ENCODE data around the gene CCT8L2.
"Not testable (repeated sequence)": the region's sequence is repeated elsewhere in the genome, so short reads cannot be mapped to it uniquely, and the experiment has no call there.

CCT8L2 gene

DNA sequence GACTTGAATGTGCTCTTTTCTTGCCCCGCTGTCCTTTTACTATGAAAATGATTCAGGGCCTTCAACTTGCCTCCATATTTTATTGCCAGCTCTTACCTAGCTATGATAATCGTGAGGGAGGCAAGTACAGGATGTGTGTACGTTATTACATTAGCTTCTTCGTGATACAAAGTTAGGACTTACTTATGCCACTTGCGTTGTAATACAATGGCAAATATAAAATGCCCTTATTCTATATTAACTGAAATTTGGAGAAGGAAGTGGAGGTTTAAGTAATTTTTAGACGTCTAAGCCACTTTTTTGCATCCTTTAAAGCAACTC lies 10.8 kb upstream of the CCT8L2 start:
- Histone ChIP-seq H2AFZ (ENCODE audit: low read length) (no peak overlapping the region), H3K4me1 (ENCODE audit: low read length) (0 out of 2 replicates have a peak, but pooled peaks cover 4% of the 10 kb centered on the region), H3K27me3 (replicated peaks; ENCODE audit: insufficient read depth, low read length) (no peaks in the 10 kb centered on the region), H3K9me3 (replicated peaks; ENCODE audit: insufficient read depth, low read length) (no peaks in the 10 kb centered on the region), H3K4me2 (ENCODE audit: low read depth, low read length) (no peak overlapping the region), H3K9ac (ENCODE audit: low read length) (no peak overlapping the region), H3K27ac (ENCODE audit: low read length) (no peak overlapping the region), H3K9me2 (replicated peaks; ENCODE audit: insufficient read depth, low read length) (no peaks in the 10 kb centered on the region), H3K36me3 (replicated peaks; ENCODE audit: insufficient read depth, low read length) (no peaks in the 10 kb centered on the region), H3K79me2 (ENCODE audit: low read length) (no peaks in the 10 kb centered on the region), H3K4me3 (ENCODE audit: low read length) (no peak overlapping the region), H3F3A (ENCODE audit: insufficient read depth, low read length) (no peaks in the 10 kb centered on the region), H4K20me1 (ENCODE audit: insufficient read depth, low read length) (no peaks in the 10 kb centered on the region)
- DNase-seq, result no peak
- TF ChIP-seq CTCF (IDR thresholded peaks at IDR 0.05; ENCODE audit: low read length), result no peak
- no peak for TF ChIP-seq EZH2 (optimal IDR thresholded peaks at IDR 0.05; ENCODE audit: low read depth, low read length)
- TF ChIP-seq EZH2phosphoT487 (IDR thresholded peaks at IDR 0.05; ENCODE audit: low read length), result no peak

DNA sequence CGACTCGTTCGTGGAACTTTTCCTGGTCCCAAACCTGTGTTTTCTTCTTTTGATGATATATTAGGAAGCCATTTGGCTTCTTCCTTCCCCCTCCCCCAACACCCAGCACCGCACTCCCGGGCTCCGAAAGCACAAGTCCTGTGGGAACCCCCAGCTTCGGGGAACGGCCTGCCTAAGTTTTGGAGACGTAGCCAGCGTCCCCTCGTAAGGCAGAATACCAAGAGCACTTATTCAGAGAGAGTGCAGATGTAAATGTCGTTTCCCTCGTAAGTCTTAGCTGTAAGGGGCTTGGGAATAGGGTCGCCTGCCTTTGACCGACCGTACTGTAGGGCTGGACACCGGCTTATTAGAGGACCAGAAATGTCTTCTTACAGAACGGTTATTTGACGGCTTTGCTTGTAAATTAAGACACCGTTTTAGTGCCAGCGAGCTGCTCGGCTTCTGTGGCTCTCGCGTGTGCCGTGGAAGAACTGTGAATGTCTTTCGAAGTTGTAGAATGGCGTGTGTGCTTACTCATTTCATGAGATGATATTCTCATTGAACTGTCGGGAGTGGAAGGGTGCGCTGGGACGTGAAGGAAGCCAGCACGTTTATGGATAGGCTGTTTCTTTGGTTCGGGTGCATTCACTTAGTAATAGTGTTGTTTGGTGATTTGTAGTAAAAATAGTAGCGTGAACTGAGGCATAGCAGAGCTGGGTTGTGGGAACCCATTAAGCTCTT lies 10.3 kb upstream of the CCT8L2 start:
- not testable (repeated sequence) for DNase-seq; H3K4me3 ChIP-seq (ENCODE audit: low read length); H3K4me2 ChIP-seq (ENCODE audit: low read depth, low read length)

GRCh38 chr22:16602224-16602727 lies 9.7 kb upstream of the CCT8L2 start:
- not testable (repeated sequence) for H3K4me2 ChIP-seq (ENCODE audit: low read depth, low read length); H3F3A ChIP-seq (ENCODE audit: insufficient read depth, low read length); H3K4me1 ChIP-seq (ENCODE audit: low read length); DNase-seq; H3K27ac ChIP-seq (ENCODE audit: low read length); H3K36me3 ChIP-seq (replicated peaks; ENCODE audit: insufficient read depth, low read length); H2AFZ ChIP-seq (ENCODE audit: low read length); H3K9me3 ChIP-seq (replicated peaks; ENCODE audit: insufficient read depth, low read length); H3K27me3 ChIP-seq (replicated peaks; ENCODE audit: insufficient read depth, low read length); H3K79me2 ChIP-seq (ENCODE audit: low read length); H3K9me2 ChIP-seq (replicated peaks; ENCODE audit: insufficient read depth, low read length); H3K4me3 ChIP-seq (ENCODE audit: low read length); H4K20me1 ChIP-seq (ENCODE audit: insufficient read depth, low read length); H3K9ac ChIP-seq (ENCODE audit: low read length)

More for the DNA sequence above, 10.3 kb upstream of the CCT8L2 start:
- not testable (repeated sequence) for H2AFZ ChIP-seq (ENCODE audit: low read length); H4K20me1 ChIP-seq (ENCODE audit: insufficient read depth, low read length); H3K27ac ChIP-seq (ENCODE audit: low read length); H3K36me3 ChIP-seq (replicated peaks; ENCODE audit: insufficient read depth, low read length); H3F3A ChIP-seq (ENCODE audit: insufficient read depth, low read length); H3K4me1 ChIP-seq (ENCODE audit: low read length); H3K9me2 ChIP-seq (replicated peaks; ENCODE audit: insufficient read depth, low read length); H3K79me2 ChIP-seq (ENCODE audit: low read length); H3K9me3 ChIP-seq (replicated peaks; ENCODE audit: insufficient read depth, low read length); H3K27me3 ChIP-seq (replicated peaks; ENCODE audit: insufficient read depth, low read length); H3K9ac ChIP-seq (ENCODE audit: low read length)

GRCh38 chr22:16601437-16602223 lies 9.0 kb upstream of the CCT8L2 start:
- Histone ChIP-seq H3K4me2 (ENCODE audit: low read depth, low read length) (no peak overlapping the region), H3K27ac (ENCODE audit: low read length) (no peak overlapping the region), H3K79me2 (ENCODE audit: low read length) (no peaks in the 10 kb centered on the region), H3K9me2 (replicated peaks; ENCODE audit: insufficient read depth, low read length) (no peaks in the 10 kb centered on the region), H3K9me3 (replicated peaks; ENCODE audit: insufficient read depth, low read length) (no peaks in the 10 kb centered on the region), H2AFZ (ENCODE audit: low read length) (no peak overlapping the region), H3F3A (ENCODE audit: insufficient read depth, low read length) (no peaks in the 10 kb centered on the region), H3K36me3 (replicated peaks; ENCODE audit: insufficient read depth, low read length) (no peaks in the 10 kb centered on the region), H3K27me3 (replicated peaks; ENCODE audit: insufficient read depth, low read length) (no peaks in the 10 kb centered on the region), H3K4me3 (ENCODE audit: low read length) (no peak overlapping the region), H4K20me1 (ENCODE audit: insufficient read depth, low read length) (no peaks in the 10 kb centered on the region), H3K4me1 (ENCODE audit: low read length) (0 out of 2 replicates have a peak, but pooled peaks cover 4% of the 10 kb centered on the region), H3K9ac (ENCODE audit: low read length) (no peak overlapping the region)
- TF ChIP-seq CTCF (IDR thresholded peaks at IDR 0.05; ENCODE audit: low read length), result no peak
- no peak for TF ChIP-seq EZH2 (optimal IDR thresholded peaks at IDR 0.05; ENCODE audit: low read depth, low read length)
- TF ChIP-seq EZH2phosphoT487 (IDR thresholded peaks at IDR 0.05; ENCODE audit: low read length), result no peak
- no peak for DNase-seq

- not testable (repeated sequence) for H3K9me2 ChIP-seq (replicated peaks; ENCODE audit: insufficient read depth, low read length); H3K27ac ChIP-seq (ENCODE audit: low read length); DNase-seq; H3K9me3 ChIP-seq (replicated peaks; ENCODE audit: insufficient read depth, low read length); H2AFZ ChIP-seq (ENCODE audit: low read length); H3K36me3 ChIP-seq (replicated peaks; ENCODE audit: insufficient read depth, low read length); H3F3A ChIP-seq (ENCODE audit: insufficient read depth, low read length); H3K9ac ChIP-seq (ENCODE audit: low read length); H4K20me1 ChIP-seq (ENCODE audit: insufficient read depth, low read length); H3K4me2 ChIP-seq (ENCODE audit: low read depth, low read length); H3K4me3 ChIP-seq (ENCODE audit: low read length); H3K79me2 ChIP-seq (ENCODE audit: low read length); H3K27me3 ChIP-seq (replicated peaks; ENCODE audit: insufficient read depth, low read length); H3K4me1 ChIP-seq (ENCODE audit: low read length)
Observed at GRCh38 chr22:16600644-16601436, 8.2 kb upstream of the CCT8L2 start.
